Muscle layer of colon (tissue), 2 donors: ENCODE measurements around the gene CLSTN3.

ENCODE experiments used
- H3K27ac ChIP-seq: one replicate; pipeline ENCODE4 v1.7.0; 2013; ENCODE audit warnings: low read depth, mild to moderate bottlenecking, low read length, moderate library complexity
- H3K27me3 ChIP-seq, 2 donors: one replicate each; pipeline ENCODE4 v1.7.0; 2013; ENCODE audit warnings: low read length in 2 of 2, mild to moderate bottlenecking in 2 of 2; ENCODE audit not compliant: insufficient read depth in 2 of 2, control insufficient read depth in 1 of 2
- H3K36me3 ChIP-seq: one replicate; pipeline ENCODE4 v1.7.0; 2013; ENCODE audit warnings: mild to moderate bottlenecking, low read length; ENCODE audit not compliant: insufficient read depth
- H3K4me1 ChIP-seq: one replicate; pipeline ENCODE4 v1.7.0; 2013; ENCODE audit warnings: mild to moderate bottlenecking, low read length; ENCODE audit not compliant: insufficient read depth
- H3K4me3 ChIP-seq, 2 donors: one replicate each; pipeline ENCODE4 v1.7.0; 2013; ENCODE audit warnings: low read length in 2 of 2, low read depth in 1 of 2, mild to moderate bottlenecking in 1 of 2, moderate library complexity in 1 of 2
- H3K9ac ChIP-seq: one replicate; pipeline ENCODE4 v1.7.0; 2013; ENCODE audit warnings: low read length
- H3K9me3 ChIP-seq: one replicate; pipeline ENCODE4 v1.7.0; 2013; ENCODE audit warnings: mild to moderate bottlenecking, low read length
- donor health status: abdominal sarcoma.
- donor health status: Adenocarcinoma of cecum.

The CLSTN3 gene

GRCh38 chr12:7156259-7157197 lies 26.4 kb downstream of the CLSTN3 start:
- Histone ChIP-seq H3K36me3 (no peaks in the 10 kb centered on the region), H3K27ac (no peak overlapping the region), H3K4me1 (no peaks in the 10 kb centered on the region), H3K9me3 (no peaks in the 10 kb centered on the region), H3K27me3 (peaks cover 0 to under 1% of the 10 kb centered on the region in 2 donors), H3K9ac (no peak overlapping the region), H3K4me3 (no peak overlapping the region)

- Histone ChIP-seq H3K36me3 (no peaks in the 10 kb centered on the region), H3K4me1 (no peaks in the 10 kb centered on the region), H3K9ac (no peak overlapping the region), H3K27me3 (peaks cover 0 to 9% of the 10 kb centered on the region in 2 donors), H3K9me3 (no peaks in the 10 kb centered on the region), H3K27ac (no peak overlapping the region), H3K4me3 (no peak overlapping the region)
These were observed 27.2 kb downstream of the CLSTN3 start for GRCh38 chr12:7157391-7157790.

GRCh38 chr12:7158781-7159609 lies 28.8 kb downstream of the CLSTN3 start:
- Histone ChIP-seq H3K27ac (no peak overlapping the region), H3K4me1 (no peaks in the 10 kb centered on the region), H3K9me3 (no peaks in the 10 kb centered on the region), H3K9ac (no peak overlapping the region), H3K4me3 (no peak overlapping the region), H3K36me3 (no peaks in the 10 kb centered on the region), H3K27me3 (peaks cover 0 to 21% of the 10 kb centered on the region in 2 donors)

DNA sequence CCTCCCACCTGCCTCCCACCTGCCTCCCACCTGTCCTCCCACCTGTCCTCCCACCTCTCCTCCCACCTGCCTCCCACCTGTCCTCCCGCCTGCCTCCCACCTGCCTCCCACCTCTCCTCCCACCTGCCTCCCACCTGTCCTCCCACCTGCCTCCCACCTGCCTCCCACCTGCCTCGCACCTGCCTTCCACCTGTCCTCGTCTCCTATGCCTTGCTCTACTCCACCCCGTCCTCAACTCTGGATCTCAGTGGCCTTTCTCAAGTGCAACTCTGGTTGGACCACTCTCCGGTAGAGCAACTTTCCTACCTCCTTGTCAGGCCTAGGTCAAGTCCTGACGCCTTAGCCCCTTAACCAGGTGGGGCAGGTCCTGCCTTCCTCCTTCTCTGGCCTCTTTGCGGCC lies 30.0 kb downstream of the CLSTN3 start:
- Histone ChIP-seq H3K4me3 (no peak overlapping the region), H3K36me3 (no peaks in the 10 kb centered on the region), H3K9ac (no peak overlapping the region), H3K4me1 (no peaks in the 10 kb centered on the region), H3K27me3 (peaks cover 0 to 21% of the 10 kb centered on the region in 2 donors), H3K9me3 (no peaks in the 10 kb centered on the region), H3K27ac (no peak overlapping the region)

GRCh38 chr12:7161327-7161726 lies 31.2 kb downstream of the CLSTN3 start:
- no peaks in the 10 kb centered on the region for H3K4me1 ChIP-seq
- peaks cover 0 to 21% of the 10 kb centered on the region in 2 donors for H3K27me3 ChIP-seq
- no peak overlapping the region for H3K9ac ChIP-seq
- H3K9me3 ChIP-seq = no peaks in the 10 kb centered on the region
- no peak overlapping the region for H3K27ac ChIP-seq
- no peak overlapping the region for H3K4me3 ChIP-seq
- no peaks in the 10 kb centered on the region for H3K36me3 ChIP-seq

DNA sequence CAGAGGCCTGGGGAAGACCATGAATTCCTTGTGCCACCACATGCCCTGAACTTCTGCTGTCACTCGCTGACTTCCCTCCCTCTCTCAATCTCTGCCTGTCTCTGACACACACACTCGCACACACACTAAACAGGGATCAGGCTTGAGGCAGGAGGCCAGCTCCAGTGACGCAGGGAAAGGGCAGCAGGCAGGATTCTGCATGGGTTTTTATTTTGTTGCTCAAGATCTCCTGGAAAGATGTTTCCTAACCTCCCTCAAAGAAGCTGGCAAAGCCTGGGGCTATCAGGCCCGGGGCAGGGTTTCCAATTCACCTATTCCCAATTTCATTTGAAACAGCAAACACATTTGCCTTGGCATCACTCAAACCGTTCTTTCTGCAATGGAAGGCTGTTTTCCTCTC lies 31.6 kb downstream of the CLSTN3 start:
- H3K9ac ChIP-seq = no peak overlapping the region

GRCh38 chr12:7162691-7163114 lies 32.5 kb downstream of the CLSTN3 start:
- Histone ChIP-seq H3K4me3 (no peak overlapping the region), H3K36me3 (no peaks in the 10 kb centered on the region), H3K27me3 (peaks cover 0 to 21% of the 10 kb centered on the region in 2 donors), H3K9me3 (no peaks in the 10 kb centered on the region), H3K27ac (no peak overlapping the region), H3K4me1 (no peaks in the 10 kb centered on the region), H3K9ac (no peak overlapping the region)

More for the DNA sequence above, 31.6 kb downstream of the CLSTN3 start:
- Histone ChIP-seq H3K4me3 (no peak overlapping the region), H3K27me3 (peaks cover 0 to 21% of the 10 kb centered on the region in 2 donors), H3K27ac (no peak overlapping the region), H3K36me3 (no peaks in the 10 kb centered on the region), H3K9me3 (no peaks in the 10 kb centered on the region), H3K4me1 (no peaks in the 10 kb centered on the region)

- Histone ChIP-seq H3K4me3 (no peak overlapping the region), H3K9me3 (no peaks in the 10 kb centered on the region)
These were observed 39.8 kb downstream of the CLSTN3 start for GRCh38 chr12:7169951-7170350.

DNA sequence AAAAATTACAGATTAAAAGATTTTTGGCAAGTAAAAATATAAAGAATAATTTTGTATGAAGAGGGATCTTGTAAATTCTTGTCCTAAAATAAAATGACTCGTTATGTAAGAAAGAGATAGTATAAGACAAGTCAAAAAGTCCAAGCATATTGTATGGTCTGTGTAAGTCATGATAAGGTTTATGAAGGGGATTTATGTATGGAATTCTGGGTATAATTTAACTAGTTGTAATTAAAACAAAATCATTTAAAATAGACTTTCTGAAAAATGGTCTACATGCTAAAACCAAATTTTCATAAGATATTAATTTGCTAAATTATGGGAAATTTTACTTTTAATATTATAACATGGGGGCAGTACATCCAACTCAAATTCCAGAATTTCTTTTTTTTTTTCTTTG lies 41.7 kb downstream of the CLSTN3 start:
- H3K4me1 ChIP-seq = no peaks in the 10 kb centered on the region
- no peak overlapping the region for H3K27ac ChIP-seq
- no peak overlapping the region for H3K9ac ChIP-seq
- H3K36me3 ChIP-seq = no peaks in the 10 kb centered on the region
- no peaks in the 10 kb centered on the region for H3K27me3 ChIP-seq
- no peaks in the 10 kb centered on the region for H3K9me3 ChIP-seq
- no peak overlapping the region for H3K4me3 ChIP-seq

More at GRCh38 chr12:7169951-7170350, 39.8 kb downstream of the CLSTN3 start:
- no peak overlapping the region for H3K27ac ChIP-seq
- H3K9ac ChIP-seq = no peak overlapping the region
- no peaks in the 10 kb centered on the region for H3K27me3 ChIP-seq
- H3K36me3 ChIP-seq = no peaks in the 10 kb centered on the region
- no peaks in the 10 kb centered on the region for H3K4me1 ChIP-seq

- Histone ChIP-seq H3K9ac (no peak overlapping the region), H3K27ac (no peak overlapping the region), H3K4me3 (no peak overlapping the region), H3K36me3 (no peaks in the 10 kb centered on the region), H3K9me3 (no peaks in the 10 kb centered on the region), H3K4me1 (no peaks in the 10 kb centered on the region), H3K27me3 (no peaks in the 10 kb centered on the region)
These were observed 45.3 kb downstream of the CLSTN3 start for GRCh38 chr12:7175493-7175892.

DNA sequence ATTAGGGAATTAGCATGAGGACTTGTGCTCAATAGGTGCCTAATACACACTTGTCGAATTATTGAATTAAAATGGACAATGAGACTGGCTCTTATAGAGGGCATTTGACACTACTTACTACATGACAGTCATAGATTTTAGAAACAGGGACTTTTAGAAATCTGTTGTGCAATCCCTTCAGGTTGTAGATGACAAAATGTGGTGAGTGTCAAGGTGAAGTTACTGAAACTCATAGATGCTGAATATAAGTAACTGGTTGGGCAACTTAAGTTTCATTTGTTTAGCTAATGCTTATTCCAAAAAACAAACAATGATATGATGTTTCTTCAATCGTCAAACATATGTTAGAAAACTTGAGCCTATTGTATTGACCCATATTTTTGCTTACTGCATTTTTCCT lies 46.4 kb downstream of the CLSTN3 start:
- no peaks in the 10 kb centered on the region for H3K9me3 ChIP-seq
- H3K4me1 ChIP-seq = no peaks in the 10 kb centered on the region
- no peak overlapping the region for H3K9ac ChIP-seq
- no peak overlapping the region for H3K4me3 ChIP-seq
- H3K27ac ChIP-seq = no peak overlapping the region
- no peaks in the 10 kb centered on the region for H3K27me3 ChIP-seq
- no peaks in the 10 kb centered on the region for H3K36me3 ChIP-seq
